NCI-H2107 (cell line): ENCODE data around the gene HPN.
"Not testable (repeated sequence)": the region's sequence is repeated elsewhere in the genome, so short reads cannot be mapped to it uniquely, and the experiment has no call there.

ENCODE experiments used
- DNase-seq: peaks from one replicate; lab custom pipeline; 2025; lab: John Stamatoyannopoulos, UW

Gene HPN

GRCh38 chr19:35009424-35010415, 31.8 kb upstream of the HPN start:
- no peak for DNase-seq

GRCh38 chr19:35011091-35011689, 30.3 kb upstream of the HPN start:
- no peak for DNase-seq

GRCh38 chr19:35011737-35012682, 29.5 kb upstream of the HPN start:
- DNase-seq = no peak

DNA sequence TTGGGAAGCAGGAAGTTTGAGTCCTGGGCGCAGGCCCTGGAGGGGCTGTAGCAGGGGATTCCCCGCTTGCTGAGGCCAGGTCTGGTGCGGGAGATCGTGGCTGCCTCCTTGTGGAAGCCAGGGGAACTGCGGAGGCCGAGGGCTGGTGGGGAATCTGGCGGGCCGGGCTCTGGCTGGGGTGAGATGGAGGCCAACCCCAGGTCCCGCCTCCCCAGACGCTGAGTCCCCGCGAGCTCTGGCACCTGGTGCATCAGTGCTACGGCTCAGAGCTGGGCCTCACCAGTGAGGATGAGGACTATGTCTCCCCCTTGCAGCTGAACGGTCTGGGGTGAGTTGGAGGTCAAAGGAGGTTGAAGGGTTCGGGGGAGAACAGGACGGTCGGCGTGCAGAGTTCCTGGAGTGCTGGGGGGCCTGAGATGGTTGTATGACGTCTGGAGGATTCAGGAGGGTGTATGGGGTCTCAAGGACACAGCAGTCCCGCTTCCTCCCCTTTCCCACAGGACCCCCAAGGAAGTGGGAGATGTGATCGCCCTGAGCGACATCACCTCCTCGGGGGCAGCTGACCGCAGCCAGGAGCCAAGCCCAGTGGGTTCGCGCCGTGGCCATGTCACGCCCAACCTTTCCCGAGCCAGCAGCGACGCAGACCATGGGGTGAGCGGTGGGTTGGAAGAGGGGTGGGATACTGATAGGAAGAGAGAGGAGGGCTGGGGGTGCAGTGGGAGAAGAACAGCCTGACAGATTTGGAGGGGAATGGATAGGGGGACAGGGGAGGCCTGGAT, 28.3 kb upstream of the HPN start:
- no peak for DNase-seq

- no peak for DNase-seq
These were observed 27.4 kb upstream of the HPN start for GRCh38 chr19:35013820-35014754.

GRCh38 chr19:35014774-35015173, 26.7 kb upstream of the HPN start:
- not testable (repeated sequence) for DNase-seq

GRCh38 chr19:35015270-35015953, 26.1 kb upstream of the HPN start:
- DNase-seq = no peak

GRCh38 chr19:35015954-35016351, 25.6 kb upstream of the HPN start:
- no peak for DNase-seq

GRCh38 chr19:35017507-35017906, 24.0 kb upstream of the HPN start:
- no peak for DNase-seq

DNA sequence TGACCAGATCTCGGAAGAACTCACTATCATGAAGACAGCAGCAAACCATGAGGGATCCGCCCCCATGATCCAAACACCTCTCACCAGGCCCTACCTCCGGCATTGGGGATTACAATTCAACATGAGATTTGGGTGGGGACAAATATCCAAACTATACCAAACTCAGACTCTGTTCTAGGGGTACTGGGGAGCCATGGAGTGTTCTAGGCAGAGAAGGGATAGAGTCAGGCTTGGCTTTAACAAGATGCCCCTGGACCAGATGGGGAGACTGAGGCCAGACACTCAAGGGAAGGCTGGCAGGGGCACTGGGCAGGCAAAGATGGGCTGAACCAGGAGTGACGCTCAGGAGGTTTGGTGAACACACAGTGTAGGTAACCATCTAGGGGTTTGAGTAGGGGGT, 23.1 kb upstream of the HPN start:
- DNase-seq = no peak

DNA sequence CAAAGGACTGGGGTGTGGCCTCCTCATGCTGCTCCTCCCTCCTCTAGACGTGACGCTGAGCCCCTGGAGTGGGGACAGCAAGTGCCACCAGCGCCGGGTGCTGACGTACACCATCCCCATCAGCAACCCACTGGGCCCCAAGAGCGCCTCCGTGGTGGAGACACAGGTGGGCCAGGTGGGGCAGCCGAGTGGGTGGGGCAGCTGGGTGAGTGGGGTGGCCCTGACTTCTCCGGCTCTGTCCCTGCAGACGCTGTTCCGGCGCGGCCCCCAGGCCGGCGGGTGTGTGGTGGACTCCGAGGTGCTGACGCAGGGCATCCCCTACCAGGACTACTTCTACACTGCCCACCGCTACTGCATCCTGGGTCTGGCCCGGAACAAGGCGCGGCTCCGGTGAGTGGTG, 22.4 kb upstream of the HPN start:
- DNase-seq = no peak

- DNase-seq = no peak
These were observed 20.5 kb upstream of the HPN start for GRCh38 chr19:35021016-35021415.

DNA sequence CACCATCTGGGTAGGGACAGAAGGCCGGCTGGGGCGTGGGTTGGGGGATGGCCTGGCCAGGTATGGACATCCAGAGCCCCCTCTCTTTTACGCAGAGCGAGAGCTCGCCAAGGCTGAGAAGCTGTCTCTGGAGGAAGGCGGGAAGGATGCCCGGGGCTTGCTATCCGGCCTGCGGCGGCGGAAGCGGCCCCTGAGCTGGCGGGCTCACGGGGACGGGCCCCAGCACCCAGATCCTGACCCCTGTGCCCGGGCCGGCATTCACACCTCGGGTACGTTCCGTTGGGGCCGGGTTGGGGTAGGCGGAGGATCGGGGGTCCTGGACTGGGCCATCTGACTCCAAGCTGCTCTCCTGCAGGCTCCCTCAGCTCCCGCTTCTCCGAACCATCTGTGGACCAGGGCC, 19.9 kb upstream of the HPN start:
- no peak for DNase-seq

GRCh38 chr19:35022460-35022859, 19.1 kb upstream of the HPN start:
- DNase-seq = no peak

- DNase-seq = no peak
These were observed 18.1 kb upstream of the HPN start for GRCh38 chr19:35023428-35023827.

GRCh38 chr19:35024095-35024494, 17.4 kb upstream of the HPN start:
- no peak for DNase-seq

DNA sequence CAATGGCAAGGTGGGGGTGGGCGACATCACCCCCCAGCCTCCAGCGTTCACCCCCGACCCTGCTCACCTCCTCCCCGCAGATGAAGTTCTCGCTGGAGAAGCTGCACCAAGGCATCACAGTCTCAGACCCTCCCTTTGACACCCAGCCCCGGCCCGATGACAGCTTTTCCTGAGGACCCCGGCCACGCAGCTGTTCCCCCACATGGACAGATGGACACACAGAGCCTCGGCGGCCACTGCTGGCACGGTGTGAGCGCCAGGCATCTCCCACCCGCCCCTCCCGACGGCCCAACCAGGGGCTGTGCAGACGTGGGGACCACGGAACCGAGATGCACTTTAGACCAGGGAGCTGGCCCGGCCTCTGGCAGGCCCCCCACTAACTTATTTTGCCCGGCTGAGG, 15.6 kb upstream of the HPN start:
- no peak for DNase-seq

- DNase-seq = no peak
These were observed 15.1 kb upstream of the HPN start for GRCh38 chr19:35026418-35026817.

- no peak for DNase-seq
These were observed 14.5 kb upstream of the HPN start for GRCh38 chr19:35027009-35027408.
